Adrenal gland (tissue), 5 donors: ENCODE data around the gene HEBP1.

ENCODE experiments used
- CTCF ChIP-seq, 6 experiments: fragments of 450-650 bp in 4 of 6; fragments of 200-600 bp in 2 of 6; sonication (generic) in 1 of 6; IDR thresholded peaks; 1 replicate in 5 of 6; 2 replicates in 1 of 6; pipeline versions ENCODE4 v1.5.1 to v1.8.0; 2016 to 2021; ENCODE audit warnings: antibody characterized with exemption in 6 of 6, mild to moderate bottlenecking in 2 of 6, moderate library complexity in 1 of 6
- POLR2A ChIP-seq, 2 donors: fragments of 450-650 bp; IDR thresholded peaks; one replicate each; pipeline ENCODE4 v1.6.1; 2017; ENCODE audit warnings: antibody characterized with exemption in 2 of 2, mild to moderate bottlenecking in 2 of 2, moderate library complexity in 1 of 2
- donor health status: DM: no; HTN: no; CAD: no.

- no peak for TF ChIP-seq CTCF (IDR thresholded peaks at IDR 0.05)
- no peak for TF ChIP-seq POLR2A (IDR thresholded peaks at IDR 0.05)
These were observed 44.8 kb upstream of the HEBP1 start for GRCh38 chr12:13044906-13045299.
